ENCODE results near the gene FASTK. TPM values are rescaled to one million over a fixed set of nuclear protein-coding genes. Genes with fewer than 3 reads are reported as not detected.
A peak's percentile ranks its signal among the peaks of the same experiment; 100 is the strongest.

The FASTK gene
- total RNA-seq, 1 donor from 2014 or later = 63.1 TPM

GRCh38 chr7:151118108-151119054 lies 37.8 kb upstream of the FASTK start:
- no peak for DNase-seq (ENCODE audit: low spot score)

GRCh38 chr7:151117565-151117964 lies 37.0 kb upstream of the FASTK start:
- DNase-seq (ENCODE audit: low spot score) = no peak

- DNase-seq (ENCODE audit: low spot score) = no peak
Observed at GRCh38 chr7:151116603-151117440, 36.2 kb upstream of the FASTK start.

GRCh38 chr7:151115836-151116418 lies 35.3 kb upstream of the FASTK start:
- DNase-seq (ENCODE audit: low spot score) = peak; percentile 75

- DNase-seq (ENCODE audit: low spot score) = peak; percentile 23
Observed at GRCh38 chr7:151115121-151115835, 34.7 kb upstream of the FASTK start.

DNA sequence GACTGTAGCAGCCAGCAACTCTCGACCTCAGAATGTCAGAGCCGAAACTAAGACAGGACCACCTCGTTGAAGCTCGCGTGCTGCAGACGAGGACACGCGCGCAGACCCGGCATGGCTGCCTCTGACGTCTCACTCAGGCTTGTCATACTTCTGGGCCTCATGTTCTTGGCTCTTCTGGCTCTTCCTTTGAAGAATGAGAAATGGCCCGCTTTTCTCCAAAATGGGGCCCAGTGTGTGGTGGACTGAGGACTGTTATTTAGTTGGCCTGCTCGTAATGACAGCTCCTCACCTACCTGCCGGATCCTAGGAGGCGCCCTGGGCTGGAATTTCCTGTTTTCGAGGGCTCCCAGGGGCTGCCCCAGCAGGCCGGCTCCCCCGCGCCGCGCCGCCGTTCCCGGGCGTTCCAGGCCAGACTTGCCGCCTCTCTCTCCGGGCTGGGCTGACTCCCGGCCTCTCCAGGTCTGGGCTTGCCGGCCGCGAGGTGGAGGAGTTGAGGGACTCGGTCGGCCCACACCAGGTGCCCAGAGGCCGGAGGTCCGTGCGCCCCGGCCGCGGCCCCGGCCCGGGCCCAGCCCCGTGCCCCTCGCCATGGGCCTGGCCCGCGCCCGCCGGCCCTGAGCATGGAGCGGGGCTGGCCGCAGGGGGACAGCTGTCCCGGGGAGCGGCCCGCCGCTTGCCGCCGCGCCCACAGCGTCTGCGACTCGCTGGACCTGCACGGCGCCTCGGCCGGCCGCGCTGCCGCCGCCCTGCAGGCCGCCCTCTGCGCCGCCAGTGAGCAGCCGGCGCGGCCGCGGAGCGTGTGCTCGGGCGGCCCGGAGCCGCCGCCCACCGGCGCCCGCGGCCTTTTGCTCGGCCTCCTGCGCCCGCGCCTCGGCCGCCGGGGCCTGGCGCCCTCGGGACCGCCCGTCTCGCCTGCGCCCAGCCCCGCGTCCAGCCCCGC lies 33.8 kb upstream of the FASTK start:
- peak; percentile 56 for DNase-seq (ENCODE audit: low spot score)

- peak; percentile 90 for DNase-seq (ENCODE audit: low spot score)
Observed at GRCh38 chr7:151113344-151114150, 32.9 kb upstream of the FASTK start.

DNA sequence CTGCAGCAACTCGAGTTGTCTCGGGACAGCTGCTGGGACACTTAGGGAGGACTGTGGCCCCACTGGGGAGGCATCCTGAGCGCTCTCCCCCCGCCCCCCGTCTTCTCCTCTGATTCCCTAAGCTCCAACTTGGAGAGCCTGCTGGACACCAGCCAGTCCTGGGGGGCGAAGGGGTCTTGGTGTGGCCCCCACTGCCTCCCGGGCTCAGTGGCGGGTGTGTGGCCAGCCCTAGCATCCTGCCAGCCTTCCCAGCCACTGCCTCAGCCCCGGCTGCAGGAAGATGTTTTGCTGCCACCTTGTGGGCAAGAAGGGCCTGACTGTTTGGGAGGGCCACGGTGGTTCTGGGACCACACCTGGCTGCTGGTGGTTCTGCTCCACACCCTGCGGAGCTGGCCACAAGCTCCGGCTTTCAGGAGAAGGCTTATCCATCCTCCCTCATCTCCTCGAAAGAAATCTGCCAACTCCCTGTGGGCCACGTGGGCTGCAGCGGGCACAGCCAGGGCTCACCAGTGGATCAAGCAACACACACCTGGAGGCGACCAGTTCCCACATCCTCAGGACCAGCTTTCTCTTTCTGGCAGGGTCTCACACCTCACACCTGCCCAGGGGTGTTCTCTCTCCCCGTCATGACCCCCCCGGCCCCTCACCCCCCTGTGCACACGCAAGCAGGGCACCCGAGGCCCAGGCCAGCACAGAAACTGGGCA lies 30.5 kb upstream of the FASTK start:
- DNase-seq (ENCODE audit: low spot score) = peak; percentile 77

DNA sequence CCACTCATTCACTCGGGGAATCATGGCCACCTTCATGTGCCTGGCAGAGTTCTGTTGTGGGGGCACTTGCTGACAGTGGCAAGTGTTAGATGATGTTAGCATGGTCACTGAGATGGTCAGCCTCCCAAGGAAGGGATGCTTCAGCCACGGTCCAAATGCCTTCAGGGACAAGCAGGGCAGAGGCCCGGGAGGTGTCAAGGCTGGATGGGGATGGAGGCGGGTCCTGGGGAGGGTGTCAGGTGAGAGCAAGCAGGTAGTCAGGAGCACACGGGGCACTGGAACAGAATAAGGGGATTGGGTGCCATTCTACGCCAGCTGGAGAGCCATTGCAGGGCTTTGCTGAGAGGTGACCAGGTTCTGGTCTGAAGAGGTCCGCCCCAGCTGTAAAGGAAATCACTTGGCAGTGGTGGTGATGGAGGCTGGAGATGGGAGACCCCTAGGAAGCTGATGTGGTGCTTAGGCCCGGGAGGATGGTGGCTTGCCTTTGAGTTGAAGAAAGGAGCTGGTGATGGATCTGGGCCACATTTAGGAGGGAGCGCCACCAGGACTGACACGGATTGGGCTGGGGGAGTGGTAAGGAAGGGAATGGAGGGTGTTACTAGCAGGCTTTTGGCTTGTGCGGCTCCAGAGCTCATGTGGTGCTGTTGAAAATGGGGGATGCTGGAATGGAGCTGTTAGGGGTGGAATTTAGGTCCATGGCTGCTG lies 29.8 kb upstream of the FASTK start:
- no peak for DNase-seq (ENCODE audit: low spot score)

GRCh38 chr7:151109094-151110048 lies 28.8 kb upstream of the FASTK start:
- DNase-seq (ENCODE audit: low spot score) = peak; percentile 74

DNA sequence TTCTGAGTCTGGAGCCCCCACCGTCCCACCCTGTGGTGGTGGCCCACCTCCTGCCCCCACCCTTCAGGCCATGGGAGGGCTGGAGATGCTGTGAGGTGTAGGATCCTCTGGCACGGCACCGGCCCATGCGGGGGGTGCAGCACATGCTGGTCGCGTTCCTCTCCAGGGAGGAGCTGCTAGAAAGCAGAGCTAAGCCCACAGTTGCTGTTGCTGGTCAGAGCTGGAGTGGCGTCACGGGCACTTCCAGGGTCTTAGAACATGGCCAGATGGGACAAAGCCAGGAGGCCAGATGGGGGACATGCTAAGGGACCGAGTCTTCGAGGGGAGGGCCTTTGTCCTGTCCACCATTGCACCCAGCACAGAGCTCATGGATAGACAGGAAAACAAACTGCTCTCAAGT lies 27.3 kb upstream of the FASTK start:
- no peak for DNase-seq (ENCODE audit: low spot score)

DNA sequence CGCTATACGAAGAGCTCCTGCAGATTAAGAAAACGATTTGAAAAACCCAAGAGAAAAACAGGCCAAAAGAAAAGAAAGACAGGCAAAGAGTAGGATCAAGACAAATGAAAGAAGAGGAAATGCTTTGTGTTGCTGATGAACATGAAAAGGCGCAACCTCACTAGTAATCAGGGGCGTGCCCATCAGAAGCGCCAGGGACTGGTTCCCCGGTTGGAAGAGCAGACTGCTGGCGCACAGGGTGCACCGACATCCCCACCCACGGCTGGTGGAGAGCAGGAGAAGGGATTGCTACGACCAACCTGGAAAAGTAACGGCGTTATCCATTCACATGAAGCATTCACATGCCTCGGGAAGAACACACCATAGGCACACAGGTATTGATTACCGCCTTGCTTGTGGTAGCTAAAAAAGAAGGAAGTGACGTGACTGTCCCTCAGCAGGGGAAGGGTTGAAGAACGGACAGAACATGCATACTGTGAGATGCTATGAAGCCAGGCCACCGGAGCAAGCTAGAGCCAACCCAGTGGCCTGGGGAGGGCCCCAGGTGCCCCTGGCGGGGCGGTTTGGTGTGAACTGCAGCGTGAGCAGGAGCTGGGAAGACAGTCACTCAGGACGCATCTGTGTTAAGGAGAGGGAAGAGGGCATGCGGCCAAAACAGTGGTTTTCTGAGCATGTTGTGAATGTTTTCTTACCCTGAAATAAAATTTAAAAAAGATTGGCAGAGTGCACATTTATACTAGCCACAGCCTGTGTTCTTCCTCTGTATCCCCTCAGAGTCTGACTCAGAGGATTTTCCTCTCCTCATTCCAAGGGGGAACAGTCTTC lies 24.0 kb upstream of the FASTK start:
- peak; percentile 25 for DNase-seq (ENCODE audit: low spot score)

GRCh38 chr7:151103973-151104372 lies 23.4 kb upstream of the FASTK start:
- DNase-seq (ENCODE audit: low spot score) = no peak

- no peak for DNase-seq (ENCODE audit: low spot score)
Observed at GRCh38 chr7:151102991-151103390, 22.4 kb upstream of the FASTK start.

DNA sequence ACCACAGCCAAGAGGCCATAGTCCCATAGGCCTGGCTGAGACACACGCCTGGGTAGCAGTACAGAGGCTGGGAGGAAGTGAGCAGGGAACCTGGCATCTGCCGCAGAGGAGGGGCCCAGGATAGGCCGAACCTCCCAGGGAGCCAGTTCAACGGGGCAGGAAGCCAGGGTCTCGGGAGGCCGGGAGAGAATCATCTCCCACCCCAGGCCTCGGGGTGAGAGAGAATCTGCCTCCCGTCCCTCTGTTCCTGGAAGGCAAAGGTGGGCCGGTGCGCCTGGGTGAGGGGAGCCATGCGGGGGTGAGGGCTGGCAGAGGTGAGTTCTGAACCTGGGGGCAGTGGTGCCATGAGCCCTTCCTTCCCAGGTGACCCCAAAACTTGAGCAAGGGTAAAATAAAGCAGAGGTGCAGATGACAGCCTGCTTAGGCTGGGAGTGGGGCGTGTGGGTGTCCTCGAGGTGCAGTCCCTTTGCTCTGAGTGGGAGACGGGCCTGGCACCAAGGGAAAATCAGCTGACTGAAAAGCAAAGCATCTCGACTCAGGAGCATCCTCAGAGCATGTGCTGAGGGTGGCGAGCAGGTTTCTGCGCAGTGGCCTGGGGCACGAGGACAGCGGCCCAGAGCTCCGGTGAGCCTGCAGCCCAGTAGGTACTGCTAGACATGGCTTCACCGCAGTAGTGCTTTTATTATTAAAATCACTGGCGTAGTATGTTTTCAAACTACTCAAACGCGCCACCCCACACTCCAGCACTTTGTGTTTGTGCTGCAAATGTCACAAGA lies 21.2 kb upstream of the FASTK start:
- DNase-seq (ENCODE audit: low spot score) = no peak
